Keratinocyte (primary cell): ENCODE data around the gene TPM4. TPM values are rescaled to one million over a fixed set of nuclear protein-coding genes. Genes with fewer than 3 reads are reported as not detected.

Experiments
- DNase-seq: peaks from one replicate; pipeline ENCODE4 v3.0.0-alpha.2; 2011; ENCODE audit warnings: low read depth, missing footprints, low spot score
- FAIRE-seq: peaks from 2 replicates; lab custom pipeline; 2011; peaks lifted over from hg19 to GRCh38; lab: Jason Lieb, UNC
- H2AFZ ChIP-seq: 2 replicates; pipeline ENCODE4 v1.6.0; 2012; ENCODE audit warnings: low read length, control low read depth, inconsistent platforms; ENCODE audit not compliant: control insufficient read depth
- H3K27ac ChIP-seq: 2 replicates; pipeline ENCODE4 v1.5.1; 2011; ENCODE audit warnings: low read length; ENCODE audit not compliant: control insufficient read depth, insufficient read depth
- H3K27me3 ChIP-seq: 3 replicates; pipeline ENCODE4 v1.6.0; 2011; ENCODE audit warnings: low read length; ENCODE audit not compliant: control insufficient read depth, insufficient read depth; ENCODE audit errors: extremely low read depth
- H3K36me3 ChIP-seq, 2 experiments: 2 replicates in 1 of 2; 3 replicates in 1 of 2; pipeline ENCODE4 v1.5.1; 2011; ENCODE audit warnings: low read length in 2 of 2, mild to moderate bottlenecking in 1 of 2; ENCODE audit not compliant: control insufficient read depth in 2 of 2, insufficient read depth in 2 of 2; ENCODE audit errors: extremely low read depth in 1 of 2
- H3K4me1 ChIP-seq: 3 replicates; pipeline ENCODE4 v1.5.1; 2011; ENCODE audit warnings: low read length; ENCODE audit not compliant: control insufficient read depth, insufficient read depth; ENCODE audit errors: extremely low read depth
- H3K4me2 ChIP-seq: 3 replicates; pipeline ENCODE4 v1.6.0; 2011; ENCODE audit warnings: low read depth, low read length; ENCODE audit not compliant: control insufficient read depth, insufficient read depth; ENCODE audit errors: extremely low read depth
- H3K4me3 ChIP-seq, 3 experiments: fragments of 200-600 bp in 1 of 3; sonication (generic) in 1 of 3; 2 replicates in 2 of 3; 3 replicates in 1 of 3; pipeline ENCODE4 v1.5.1; 2011 to 2016; ENCODE audit warnings: low read length in 3 of 3, mild to moderate bottlenecking in 3 of 3, control low read depth in 2 of 3, inconsistent platforms in 1 of 3, low read depth in 1 of 3, mixed read lengths in 1 of 3, mixed run types in 1 of 3, moderate library complexity in 1 of 3; ENCODE audit not compliant: control insufficient read depth in 2 of 3, insufficient read depth in 2 of 3; ENCODE audit errors: extremely low read depth in 1 of 3
- H3K79me2 ChIP-seq: 2 replicates; pipeline ENCODE4 v1.6.0; 2012; ENCODE audit warnings: low read length; ENCODE audit not compliant: control insufficient read depth, insufficient read depth
- H3K9ac ChIP-seq: 3 replicates; pipeline ENCODE4 v1.6.0; 2011; ENCODE audit warnings: low read length; ENCODE audit not compliant: control insufficient read depth, insufficient read depth; ENCODE audit errors: extremely low read depth
- H3K9me1 ChIP-seq: 3 replicates; pipeline ENCODE4 v1.6.0; 2011; ENCODE audit warnings: low read length; ENCODE audit not compliant: control insufficient read depth, insufficient read depth; ENCODE audit errors: extremely low read depth
- H3K9me3 ChIP-seq: 2 replicates; pipeline ENCODE4 v1.5.1; 2012; ENCODE audit warnings: low read depth, low read length; ENCODE audit not compliant: control insufficient read depth
- H4K20me1 ChIP-seq: 3 replicates; pipeline ENCODE4 v1.6.0; 2011; ENCODE audit warnings: low read length; ENCODE audit not compliant: control insufficient read depth, insufficient read depth; ENCODE audit errors: extremely low read depth
- EZH2 ChIP-seq: IDR thresholded peaks from one replicate; pipeline ENCODE4 v1.6.1; 2012; ENCODE audit warnings: inconsistent platforms, mild to moderate bottlenecking, low read length, moderate library complexity
- dilution Hi-C: fragments of 300-500 bp; cut with MboI; formaldehyde crosslinking; loops from one replicate; pipeline ENCODE4 v1.7.0; 2020; ENCODE audit warnings: low sequenced_read_pairs; ENCODE audit not compliant: extremely low pct_ligation_motif_present
- polyA plus RNA-seq, 5 experiments: library from polyadenylated mRNA; depleted of rRNA in 3 of 5; stranded (reverse) in 3 of 5; stranded (forward) in 1 of 5; unstranded in 1 of 5; fragments of >200 nt; gene quantifications; 1 replicate in 1 of 5; 2 replicates in 3 of 5; 3 replicates in 1 of 5; pipeline versions ENCODE4 v1.2.1 to v1.2.3, GENCODE V29; 2011 to 2012; ENCODE audit warnings: missing spikeins in 2 of 5, low read depth in 1 of 5, low replicate concordance in 1 of 5
- TF ChIP-seq, protein P1 (sequence below), 3 experiments: IDR thresholded peaks in 1 of 3; conservative IDR thresholded peaks in 1 of 3; optimal IDR thresholded peaks in 1 of 3; 2 replicates in 2 of 3; 3 replicates in 1 of 3; pipeline versions ENCODE3 to v1.5.1; 2011; ENCODE audit warnings: low read length in 3 of 3, mild to moderate bottlenecking in 3 of 3, moderate library complexity in 2 of 3, control low read depth in 1 of 3, inconsistent platforms in 1 of 3; ENCODE audit not compliant: insufficient read depth in 2 of 3; ENCODE audit errors: extremely low read depth in 1 of 3

The TPM4 gene
- polyA plus RNA-seq, 1 donor (not counting 4 experiments of a cell fraction or from before 2014, with no cell fraction given): 646 TPM

DNA sequence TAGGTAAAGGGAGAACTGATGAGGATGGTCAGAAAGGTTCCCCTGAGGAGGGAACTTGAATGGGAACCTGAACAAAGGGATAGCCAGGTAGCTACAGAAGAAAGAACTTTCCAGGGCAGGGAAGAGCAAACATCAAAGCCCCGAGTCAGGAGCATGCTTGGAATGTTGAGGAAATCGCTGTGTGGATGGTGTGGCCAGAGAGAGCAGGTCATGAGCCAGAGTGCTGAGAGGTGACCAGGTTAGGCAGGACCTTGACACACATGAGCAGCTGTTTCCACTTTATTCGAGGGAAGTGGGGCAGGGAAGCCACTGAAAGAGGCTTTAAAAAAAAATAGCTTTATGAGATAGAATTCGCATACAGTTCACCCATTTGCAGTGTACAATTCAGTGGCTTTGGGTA is 39.8 kb downstream of the TPM4 start:
- Histone ChIP-seq H4K20me1 (no peaks in the 10 kb centered on the region), H3K9me1 (no peaks in the 10 kb centered on the region), H3K79me2 (peaks cover 57% of the 10 kb centered on the region), H3K36me3 (peaks cover 21 to 24% of the 10 kb centered on the region in 2 experiments), H3K9ac (no peak overlapping the region), H2AFZ (no peak overlapping the region), H3K27me3 (no peaks in the 10 kb centered on the region), H3K27ac (no peak overlapping the region), H3K4me1 (peaks cover 11% of the 10 kb centered on the region), H3K9me3 (no peaks in the 10 kb centered on the region), H3K4me3 (no peak overlapping the region), H3K4me2 (no peak overlapping the region)
- DNase-seq (no peak), FAIRE-seq (no peak)
- TF ChIP-seq EZH2: no peak
- TF ChIP-seq, protein P1, sequence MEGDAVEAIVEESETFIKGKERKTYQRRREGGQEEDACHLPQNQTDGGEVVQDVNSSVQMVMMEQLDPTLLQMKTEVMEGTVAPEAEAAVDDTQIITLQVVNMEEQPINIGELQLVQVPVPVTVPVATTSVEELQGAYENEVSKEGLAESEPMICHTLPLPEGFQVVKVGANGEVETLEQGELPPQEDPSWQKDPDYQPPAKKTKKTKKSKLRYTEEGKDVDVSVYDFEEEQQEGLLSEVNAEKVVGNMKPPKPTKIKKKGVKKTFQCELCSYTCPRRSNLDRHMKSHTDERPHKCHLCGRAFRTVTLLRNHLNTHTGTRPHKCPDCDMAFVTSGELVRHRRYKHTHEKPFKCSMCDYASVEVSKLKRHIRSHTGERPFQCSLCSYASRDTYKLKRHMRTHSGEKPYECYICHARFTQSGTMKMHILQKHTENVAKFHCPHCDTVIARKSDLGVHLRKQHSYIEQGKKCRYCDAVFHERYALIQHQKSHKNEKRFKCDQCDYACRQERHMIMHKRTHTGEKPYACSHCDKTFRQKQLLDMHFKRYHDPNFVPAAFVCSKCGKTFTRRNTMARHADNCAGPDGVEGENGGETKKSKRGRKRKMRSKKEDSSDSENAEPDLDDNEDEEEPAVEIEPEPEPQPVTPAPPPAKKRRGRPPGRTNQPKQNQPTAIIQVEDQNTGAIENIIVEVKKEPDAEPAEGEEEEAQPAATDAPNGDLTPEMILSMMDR (optimal IDR thresholded peaks at IDR 0.05 in 1 of 3, IDR thresholded peaks at IDR 0.05 in 1 of 3, conservative IDR thresholded peaks at IDR 0.05 in 1 of 3; ENCODE audit: extremely low read depth in 1 of 3, insufficient read depth in 2 of 3, low read length in 3 of 3): no peak
- dilution Hi-C loops: no loop called here

DNA sequence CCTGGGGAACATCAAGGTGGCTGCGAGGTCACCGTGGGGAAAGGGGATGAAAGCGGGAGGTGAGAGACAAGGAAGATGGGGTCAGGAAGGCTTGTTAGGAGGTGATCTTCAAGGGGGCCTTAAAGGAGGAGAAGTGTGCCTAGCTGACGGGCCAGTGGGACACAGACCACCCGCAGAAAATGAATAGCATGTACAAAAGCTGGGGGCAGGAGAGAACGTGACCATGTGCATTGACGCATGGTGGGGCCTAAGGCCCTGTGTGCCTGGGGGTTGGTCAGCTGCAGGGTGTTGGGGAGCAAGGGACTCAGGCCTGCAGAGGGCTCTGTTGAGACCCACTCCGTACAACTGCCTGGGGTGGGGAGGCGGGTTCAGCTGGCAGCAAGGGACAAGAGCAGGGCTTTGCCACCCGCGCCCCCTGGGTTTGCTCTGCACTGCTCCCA is 41.3 kb downstream of the TPM4 start:
- dilution Hi-C loops: no loop called here
- FAIRE-seq (no peak), DNase-seq (no peak)
- H3K27me3 ChIP-seq: no peaks in the 10 kb centered on the region
- H3K4me2 ChIP-seq: no peak overlapping the region
- no peak overlapping the region for H2AFZ ChIP-seq
- no peak overlapping the region for H3K4me3 ChIP-seq
- peaks cover 50% of the 10 kb centered on the region for H3K79me2 ChIP-seq
- no peak overlapping the region for H3K9ac ChIP-seq
- H3K9me1 ChIP-seq: no peaks in the 10 kb centered on the region
- H3K36me3 ChIP-seq: peaks cover 30 to 34% of the 10 kb centered on the region in 2 experiments
- TF ChIP-seq, protein P1 (optimal IDR thresholded peaks at IDR 0.05 in 1 of 3, IDR thresholded peaks at IDR 0.05 in 1 of 3, conservative IDR thresholded peaks at IDR 0.05 in 1 of 3; ENCODE audit: extremely low read depth in 1 of 3, insufficient read depth in 2 of 3, low read length in 3 of 3): no peak
- no peak for TF ChIP-seq EZH2
- peaks cover 19% of the 10 kb centered on the region for H3K4me1 ChIP-seq
- no peaks in the 10 kb centered on the region for H3K9me3 ChIP-seq
- H3K27ac ChIP-seq: no peak overlapping the region
- peaks cover 2% of the 10 kb centered on the region for H4K20me1 ChIP-seq
